Gastroesophageal sphincter (tissue), 4 donors: ENCODE data around the gene HDGFL2. TPM values are rescaled to one million over a fixed set of nuclear protein-coding genes. Genes with fewer than 3 reads are reported as not detected.
A peak's percentile ranks its signal among the peaks of the same experiment; 100 is the strongest.

ENCODE experiments used
- ATAC-seq: fragments of 150-250 bp; one replicate; pipeline ENCODE4 v1.9.1; 2016; ENCODE audit warnings: mild to moderate bottlenecking, moderate library complexity
- H3K27ac ChIP-seq, 4 donors: fragments of 200-600 bp; sonication (generic) in 3 of 4; 1 replicate in 3 of 4; 2 replicates in 1 of 4; pipeline ENCODE4 v1.5.1; 2016 to 2019
- H3K27me3 ChIP-seq: fragments of 200-600 bp; sonication (generic); one replicate; pipeline ENCODE4 v1.5.1; 2019
- H3K36me3 ChIP-seq, 2 donors: fragments of 200-600 bp; sonication (generic); one replicate each; pipeline ENCODE4 v1.5.1; 2019; ENCODE audit warnings: control low read depth in 1 of 2
- H3K4me1 ChIP-seq, 3 donors: fragments of 200-600 bp; sonication (generic); 1 replicate in 2 of 3; 2 replicates in 1 of 3; pipeline ENCODE4 v1.5.1; 2016 to 2019; ENCODE audit warnings: control low read depth in 2 of 3
- H3K4me3 ChIP-seq, 2 donors: fragments of 200-600 bp; sonication (generic); one replicate each; pipeline ENCODE4 v1.5.1; 2019; ENCODE audit warnings: mild to moderate bottlenecking in 1 of 2, moderate library complexity in 1 of 2
- H3K9me3 ChIP-seq, 3 donors: fragments of 200-600 bp; sonication (generic); one replicate each; pipeline ENCODE4 v1.5.1; 2017 to 2019; ENCODE audit warnings: control low read depth in 2 of 3
- EP300 ChIP-seq: sonication (generic); formaldehyde crosslinking; IDR thresholded peaks from one replicate; pipeline ENCODE4 v1.6.1; 2017; ENCODE audit warnings: antibody characterized with exemption, mild to moderate bottlenecking
- POLR2A ChIP-seq, 2 donors: fragments of 450-650 bp; IDR thresholded peaks; one replicate each; pipeline ENCODE4 v1.6.1; 2017; ENCODE audit warnings: antibody characterized with exemption in 2 of 2, mild to moderate bottlenecking in 2 of 2, moderate library complexity in 1 of 2
- POLR2AphosphoS5 ChIP-seq: sonication (generic); formaldehyde crosslinking; IDR thresholded peaks from one replicate; pipeline ENCODE4 v1.6.1; 2017; ENCODE audit warnings: antibody characterized with exemption
- WGBS, 2 donors: methylation state at CpG; one replicate each; pipeline ENCODE4 v1.1.5; 2018; ENCODE audit warnings: low coverage in 1 of 2; 5-methylcytosine and 5-hydroxymethylcytosine counted together
- total RNA-seq, 4 donors: library from RNA; depleted of rRNA; stranded (reverse); fragments of >200 nt; gene quantifications; one replicate each; pipeline ENCODE4 v1.1.0, GENCODE V29; 2016
- TF ChIP-seq, protein P1 (sequence below), 4 experiments: fragments of 200-600 bp in 2 of 4; fragments of 450-650 bp in 2 of 4; sonication (generic) in 1 of 4; IDR thresholded peaks; one replicate each; pipeline ENCODE4 v1.5.1; 2017 to 2019; ENCODE audit warnings: antibody characterized with exemption in 4 of 4, mild to moderate bottlenecking in 2 of 4, moderate library complexity in 2 of 4

HDGFL2 gene
- total RNA-seq, 4 donors from 2014 or later = 33.3 to 49.5 (median 36.2) TPM

- no peak for ATAC-seq
- peaks cover 21% of the 10 kb centered on the region for H3K27me3 ChIP-seq
- no CpG with 5 or more reads among the region's 77 CpGs for WGBS, 2 donors
- no peaks in the 10 kb centered on the region for H3K4me1 ChIP-seq
- peak overlapping the region in 1 of 2 donors; percentile 22 for H3K4me3 ChIP-seq
- no peak for TF ChIP-seq POLR2AphosphoS5
- no peak for TF ChIP-seq POLR2A (IDR thresholded peaks at IDR 0.05)
- TF ChIP-seq, protein P1, sequence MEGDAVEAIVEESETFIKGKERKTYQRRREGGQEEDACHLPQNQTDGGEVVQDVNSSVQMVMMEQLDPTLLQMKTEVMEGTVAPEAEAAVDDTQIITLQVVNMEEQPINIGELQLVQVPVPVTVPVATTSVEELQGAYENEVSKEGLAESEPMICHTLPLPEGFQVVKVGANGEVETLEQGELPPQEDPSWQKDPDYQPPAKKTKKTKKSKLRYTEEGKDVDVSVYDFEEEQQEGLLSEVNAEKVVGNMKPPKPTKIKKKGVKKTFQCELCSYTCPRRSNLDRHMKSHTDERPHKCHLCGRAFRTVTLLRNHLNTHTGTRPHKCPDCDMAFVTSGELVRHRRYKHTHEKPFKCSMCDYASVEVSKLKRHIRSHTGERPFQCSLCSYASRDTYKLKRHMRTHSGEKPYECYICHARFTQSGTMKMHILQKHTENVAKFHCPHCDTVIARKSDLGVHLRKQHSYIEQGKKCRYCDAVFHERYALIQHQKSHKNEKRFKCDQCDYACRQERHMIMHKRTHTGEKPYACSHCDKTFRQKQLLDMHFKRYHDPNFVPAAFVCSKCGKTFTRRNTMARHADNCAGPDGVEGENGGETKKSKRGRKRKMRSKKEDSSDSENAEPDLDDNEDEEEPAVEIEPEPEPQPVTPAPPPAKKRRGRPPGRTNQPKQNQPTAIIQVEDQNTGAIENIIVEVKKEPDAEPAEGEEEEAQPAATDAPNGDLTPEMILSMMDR (IDR thresholded peaks at IDR 0.05) = no peak
- no peak for TF ChIP-seq EP300
- peaks cover 0 to 9% (median 0%) of the 10 kb centered on the region in 3 donors for H3K9me3 ChIP-seq
- no peaks in the 10 kb centered on the region for H3K36me3 ChIP-seq
- no peak overlapping the region for H3K27ac ChIP-seq
Observed at GRCh38 chr19:4542896-4543841, 71.1 kb downstream of the HDGFL2 start.

DNA sequence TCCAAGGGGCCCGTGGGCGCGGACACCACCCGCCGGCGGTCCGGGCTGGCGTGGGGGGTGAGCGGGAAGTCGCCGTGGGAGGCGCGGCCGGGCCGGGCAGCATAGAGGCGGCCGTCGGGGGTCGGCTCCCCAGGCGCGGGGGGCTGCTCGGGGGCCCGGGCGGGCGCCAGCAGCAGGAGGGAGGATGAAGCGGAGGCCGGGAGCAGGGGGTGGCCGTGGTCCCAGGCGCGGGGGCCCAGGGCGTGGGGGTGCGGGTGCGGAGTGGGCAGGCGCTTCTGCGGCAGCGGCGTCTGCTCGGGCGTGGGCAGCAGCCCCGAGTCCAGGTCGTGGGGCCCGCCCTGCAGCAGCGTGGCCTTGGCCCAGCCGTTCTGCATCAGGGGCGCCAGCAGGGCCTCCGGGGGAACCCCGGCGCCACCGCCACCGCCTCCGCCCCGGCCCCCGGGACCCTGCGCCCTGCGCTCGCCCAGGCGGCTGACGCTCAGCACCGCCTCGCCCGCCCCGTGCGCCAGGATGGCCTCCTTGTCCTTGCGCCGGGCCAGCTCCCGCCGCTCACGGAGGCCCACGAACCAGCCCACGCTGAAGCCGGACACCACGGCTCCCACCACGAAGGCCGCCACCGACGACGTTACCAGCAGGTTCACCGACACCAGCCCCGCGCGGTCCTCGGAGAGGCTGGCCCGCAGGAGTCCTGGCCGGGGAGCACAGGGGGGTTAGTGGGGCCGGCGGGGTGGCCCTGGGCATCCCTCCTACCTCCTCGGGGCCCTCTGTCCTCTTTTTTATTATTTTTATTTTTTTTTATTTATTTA is 71.9 kb downstream of the HDGFL2 start:
- TF ChIP-seq POLR2A (IDR thresholded peaks at IDR 0.05) = no peak
- TF ChIP-seq, protein P1 (IDR thresholded peaks at IDR 0.05) = no peak
- no peak for TF ChIP-seq EP300
- no peak for TF ChIP-seq POLR2AphosphoS5
- peak overlapping the region in 1 of 2 donors; percentile 22 for H3K4me3 ChIP-seq
- H3K27ac ChIP-seq = no peak overlapping the region
- 94% methylated on average over 13 of the region's 87 CpGs; no CpG with 5 or more reads in 1 of the 2 donors for WGBS, 2 donors
- H3K27me3 ChIP-seq = peaks cover 12% of the 10 kb centered on the region
- no peak for ATAC-seq
- H3K36me3 ChIP-seq = no peaks in the 10 kb centered on the region
- peaks cover 0 to 9% (median 0%) of the 10 kb centered on the region in 3 donors for H3K9me3 ChIP-seq
- H3K4me1 ChIP-seq = no peaks in the 10 kb centered on the region

DNA sequence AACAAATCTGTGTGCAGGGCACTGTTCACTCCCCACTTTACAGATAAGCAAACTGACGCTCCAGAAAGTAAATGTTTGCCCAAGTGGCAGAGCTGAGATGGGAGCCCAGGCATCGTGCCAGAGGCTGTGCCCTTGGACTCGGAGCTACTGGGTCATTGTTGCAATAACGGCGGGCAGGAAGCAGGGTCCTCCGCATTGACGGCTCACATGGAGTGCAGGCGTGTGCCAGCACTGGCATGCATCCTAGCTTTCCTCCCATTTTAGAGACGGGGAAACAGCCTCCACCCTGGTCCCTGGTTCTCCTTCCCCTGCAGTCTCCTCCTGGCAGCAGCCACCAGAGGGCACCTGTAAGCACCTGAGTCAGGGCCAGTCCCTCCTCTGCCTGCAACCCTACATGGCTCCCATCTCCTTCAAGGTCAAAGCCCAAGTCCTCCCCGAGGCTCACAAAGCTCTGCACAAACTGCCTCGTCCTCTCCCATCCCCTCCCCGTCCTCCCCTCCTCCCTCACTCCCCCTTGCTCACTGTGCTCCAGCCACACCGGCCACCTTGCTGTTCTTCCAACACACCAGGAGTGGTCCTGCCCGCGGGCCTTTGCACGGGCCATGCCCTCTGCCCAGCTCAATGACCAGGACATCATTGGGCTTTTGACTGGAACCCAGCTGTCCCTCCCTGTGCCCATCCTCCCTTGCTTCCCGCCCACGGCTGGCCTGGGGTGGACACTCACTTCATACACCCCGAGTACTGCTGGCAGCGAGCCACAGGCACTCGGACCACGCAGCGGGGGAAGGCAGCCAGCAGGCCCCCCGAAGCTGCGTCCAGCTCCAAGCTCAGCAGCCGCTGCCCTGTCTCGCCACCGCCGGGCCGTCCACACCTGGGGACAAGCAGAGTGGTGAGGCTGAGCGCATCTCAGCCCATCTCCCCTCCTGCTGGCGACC is 75.5 kb downstream of the HDGFL2 start:
- no peak overlapping the region for H3K4me3 ChIP-seq
- no peak overlapping the region for H3K27ac ChIP-seq
- H3K9me3 ChIP-seq = no peaks in the 10 kb centered on the region
- 16 to 85% methylated on average over 5 to 13 of the region's 32 CpGs for WGBS, 2 donors
- ATAC-seq = no peak
- H3K36me3 ChIP-seq = peaks cover 0 to 7% of the 10 kb centered on the region in 2 donors
- H3K4me1 ChIP-seq = no peaks in the 10 kb centered on the region
- H3K27me3 ChIP-seq = peaks cover 22% of the 10 kb centered on the region
- no peak for TF ChIP-seq POLR2AphosphoS5
- TF ChIP-seq, protein P1 (IDR thresholded peaks at IDR 0.05) = no peak
- no peak for TF ChIP-seq EP300
- TF ChIP-seq POLR2A (IDR thresholded peaks at IDR 0.05) = no peak

- Histone ChIP-seq H3K27ac (no peak overlapping the region), H3K27me3 (peaks cover 22% of the 10 kb centered on the region), H3K36me3 (peaks cover 0 to 9% of the 10 kb centered on the region in 2 donors), H3K9me3 (no peaks in the 10 kb centered on the region), H3K4me3 (no peak overlapping the region), H3K4me1 (no peaks in the 10 kb centered on the region)
- peak; percentile 30 for ATAC-seq
- TF ChIP-seq EP300 (no peak), POLR2A (IDR thresholded peaks at IDR 0.05) (no peak), POLR2AphosphoS5 (no peak)
- TF ChIP-seq, protein P1 (IDR thresholded peaks at IDR 0.05) = no peak
- WGBS, 2 donors = no CpG with 5 or more reads among the region's 14 CpGs
Observed at GRCh38 chr19:4548238-4548584, 76.1 kb downstream of the HDGFL2 start.
